Panc1 (cell line): ENCODE results near the gene FUOM.

Experiments used
- POLR2AphosphoS5 ChIP-seq: IDR thresholded peaks from 2 replicates; pipeline ENCODE4 v1.6.1; 2012; ENCODE audit warnings: mild to moderate bottlenecking, low read depth, low read length, moderate library complexity
- TCF7L2 ChIP-seq: IDR thresholded peaks from 2 replicates; pipeline ENCODE4 v1.6.1; 2011; ENCODE audit warnings: mild to moderate bottlenecking, low read depth, low read length, inconsistent platforms
- TF ChIP-seq, protein P1 (sequence below): fragments of 450-650 bp; IDR thresholded peaks from 2 replicates; pipeline ENCODE4 v1.5.1; 2017; ENCODE audit warnings: mild to moderate bottlenecking

DNA sequence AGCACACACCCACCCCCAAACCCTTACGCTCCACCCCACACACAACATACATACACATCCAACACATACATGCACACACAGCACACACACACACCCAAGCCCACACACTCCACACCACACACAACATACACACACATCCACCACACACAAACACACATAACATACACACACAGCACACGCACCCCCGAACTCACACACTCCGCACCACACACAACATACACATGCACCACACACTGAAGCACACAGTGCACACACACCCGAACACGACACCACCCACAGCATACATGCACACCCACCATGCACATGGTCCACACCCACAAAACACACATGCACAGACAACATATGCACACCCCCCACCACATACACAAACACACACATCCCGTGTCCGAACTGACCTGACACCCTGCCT, 8.7 kb downstream of the FUOM start:
- TF ChIP-seq, protein P1, sequence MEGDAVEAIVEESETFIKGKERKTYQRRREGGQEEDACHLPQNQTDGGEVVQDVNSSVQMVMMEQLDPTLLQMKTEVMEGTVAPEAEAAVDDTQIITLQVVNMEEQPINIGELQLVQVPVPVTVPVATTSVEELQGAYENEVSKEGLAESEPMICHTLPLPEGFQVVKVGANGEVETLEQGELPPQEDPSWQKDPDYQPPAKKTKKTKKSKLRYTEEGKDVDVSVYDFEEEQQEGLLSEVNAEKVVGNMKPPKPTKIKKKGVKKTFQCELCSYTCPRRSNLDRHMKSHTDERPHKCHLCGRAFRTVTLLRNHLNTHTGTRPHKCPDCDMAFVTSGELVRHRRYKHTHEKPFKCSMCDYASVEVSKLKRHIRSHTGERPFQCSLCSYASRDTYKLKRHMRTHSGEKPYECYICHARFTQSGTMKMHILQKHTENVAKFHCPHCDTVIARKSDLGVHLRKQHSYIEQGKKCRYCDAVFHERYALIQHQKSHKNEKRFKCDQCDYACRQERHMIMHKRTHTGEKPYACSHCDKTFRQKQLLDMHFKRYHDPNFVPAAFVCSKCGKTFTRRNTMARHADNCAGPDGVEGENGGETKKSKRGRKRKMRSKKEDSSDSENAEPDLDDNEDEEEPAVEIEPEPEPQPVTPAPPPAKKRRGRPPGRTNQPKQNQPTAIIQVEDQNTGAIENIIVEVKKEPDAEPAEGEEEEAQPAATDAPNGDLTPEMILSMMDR: no peak
- TF ChIP-seq POLR2AphosphoS5: no peak
- no peak for TF ChIP-seq TCF7L2
